ENCODE results near the gene PDE3A.

PDE3A gene

DNA sequence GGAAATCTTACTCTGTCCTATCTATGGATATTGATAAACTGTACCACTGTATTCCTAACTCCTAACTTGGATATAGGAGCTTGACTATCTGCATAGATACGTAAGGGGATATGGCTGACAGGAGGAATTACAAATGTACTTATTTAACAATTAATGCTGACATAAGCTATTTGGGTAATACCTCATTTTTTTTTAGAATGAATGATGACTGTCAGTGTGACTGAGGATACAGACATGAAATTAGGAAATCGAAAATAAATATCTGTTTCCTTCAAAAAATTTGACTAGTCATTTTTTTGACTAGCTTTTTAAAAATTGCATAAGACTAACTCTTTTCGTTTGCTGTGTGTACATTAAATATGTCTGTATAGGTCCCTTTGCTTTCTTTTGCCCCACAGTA, 74.9 kb downstream of the PDE3A start:
- DNase-seq (ENCODE audit: low spot score), result no peak
- TF ChIP-seq, protein P1, sequence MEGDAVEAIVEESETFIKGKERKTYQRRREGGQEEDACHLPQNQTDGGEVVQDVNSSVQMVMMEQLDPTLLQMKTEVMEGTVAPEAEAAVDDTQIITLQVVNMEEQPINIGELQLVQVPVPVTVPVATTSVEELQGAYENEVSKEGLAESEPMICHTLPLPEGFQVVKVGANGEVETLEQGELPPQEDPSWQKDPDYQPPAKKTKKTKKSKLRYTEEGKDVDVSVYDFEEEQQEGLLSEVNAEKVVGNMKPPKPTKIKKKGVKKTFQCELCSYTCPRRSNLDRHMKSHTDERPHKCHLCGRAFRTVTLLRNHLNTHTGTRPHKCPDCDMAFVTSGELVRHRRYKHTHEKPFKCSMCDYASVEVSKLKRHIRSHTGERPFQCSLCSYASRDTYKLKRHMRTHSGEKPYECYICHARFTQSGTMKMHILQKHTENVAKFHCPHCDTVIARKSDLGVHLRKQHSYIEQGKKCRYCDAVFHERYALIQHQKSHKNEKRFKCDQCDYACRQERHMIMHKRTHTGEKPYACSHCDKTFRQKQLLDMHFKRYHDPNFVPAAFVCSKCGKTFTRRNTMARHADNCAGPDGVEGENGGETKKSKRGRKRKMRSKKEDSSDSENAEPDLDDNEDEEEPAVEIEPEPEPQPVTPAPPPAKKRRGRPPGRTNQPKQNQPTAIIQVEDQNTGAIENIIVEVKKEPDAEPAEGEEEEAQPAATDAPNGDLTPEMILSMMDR (IDR thresholded peaks at IDR 0.05), result no peak
- H3K27ac ChIP-seq, result peak overlapping the region in 1 of 2 donors; percentile 61
- H3K4me3 ChIP-seq, result no peak overlapping the region

DNA sequence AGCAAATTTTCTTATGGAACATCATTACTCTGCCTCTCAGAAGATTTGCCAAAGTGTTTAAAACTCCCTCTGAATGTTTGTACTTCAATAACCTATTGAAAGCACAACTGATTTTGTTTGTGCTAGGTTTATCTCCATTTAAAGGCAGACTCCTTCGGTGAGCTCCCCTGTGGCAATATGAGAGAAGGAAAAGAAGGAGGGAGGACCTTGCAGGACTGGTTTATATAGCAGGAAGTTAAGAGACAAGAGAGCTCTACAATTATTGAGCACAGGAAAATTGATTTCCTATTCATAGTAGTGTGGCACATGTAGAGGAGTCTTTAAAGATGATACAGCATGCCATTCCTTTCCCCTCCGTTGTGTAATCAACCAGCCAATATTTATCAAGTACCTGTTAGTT, 75.5 kb downstream of the PDE3A start:
- Histone ChIP-seq H3K27ac (peak overlapping the region; percentile 61 to 71), H3K4me3 (no peak overlapping the region)
- no peak for DNase-seq (ENCODE audit: low spot score)
- TF ChIP-seq, protein P1 (IDR thresholded peaks at IDR 0.05), result no peak

DNA sequence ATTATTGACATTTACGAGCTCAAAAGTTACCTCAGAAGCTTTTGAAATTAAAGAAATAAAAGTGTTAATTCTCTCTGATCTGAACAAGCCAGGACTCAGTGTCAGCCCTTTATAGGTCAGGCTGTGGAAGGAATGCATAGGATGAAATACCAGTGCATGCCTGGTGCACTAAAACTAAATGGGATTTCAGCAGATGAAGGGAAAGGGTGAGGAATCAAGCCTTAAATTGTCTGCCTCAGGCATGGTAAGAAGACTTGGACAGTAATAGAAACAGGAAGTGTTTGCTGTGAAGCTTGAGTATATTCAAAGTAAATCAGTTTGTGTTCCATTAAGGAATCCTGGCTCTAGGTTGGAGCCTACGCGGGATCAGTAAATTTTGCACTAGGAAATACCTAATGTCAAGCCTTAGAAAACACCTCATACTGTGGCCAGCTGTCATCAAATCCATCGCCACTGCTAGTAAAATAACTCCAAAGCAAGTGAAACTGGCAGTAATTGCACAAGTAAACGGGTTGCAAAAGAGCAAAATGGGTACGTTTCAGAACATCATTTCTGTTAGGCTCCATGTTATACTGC, 76.3 kb downstream of the PDE3A start:
- Histone ChIP-seq H3K27ac (peak overlapping the region; percentile 61 to 71), H3K4me3 (peak overlapping the region; percentile 19)
- no peak for DNase-seq (ENCODE audit: low spot score)
- TF ChIP-seq, protein P1 (IDR thresholded peaks at IDR 0.05), result no peak

DNA sequence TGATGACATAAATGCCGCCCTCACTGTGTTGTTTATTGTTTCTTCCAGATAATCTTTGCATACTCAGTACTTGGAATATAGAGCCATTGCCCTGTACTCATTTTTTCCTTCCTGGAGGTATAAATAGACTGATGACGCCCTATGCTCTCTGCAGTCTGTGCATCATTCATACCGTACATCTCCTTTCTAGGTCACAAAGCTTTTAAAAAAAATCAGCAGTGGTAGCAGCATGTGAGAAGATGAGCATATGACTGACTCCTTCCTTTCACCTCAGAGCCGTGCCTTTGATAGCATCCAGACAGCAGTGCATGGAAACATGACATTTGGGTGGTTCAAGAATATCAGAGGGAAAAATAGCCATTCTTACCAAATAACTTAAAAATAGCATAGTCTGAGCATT, 77.3 kb downstream of the PDE3A start:
- Histone ChIP-seq H3K4me3 (no peak overlapping the region), H3K27ac (peak overlapping the region; percentile 61 to 71)
- DNase-seq (ENCODE audit: low spot score), result no peak
- TF ChIP-seq, protein P1 (IDR thresholded peaks at IDR 0.05), result no peak

DNA sequence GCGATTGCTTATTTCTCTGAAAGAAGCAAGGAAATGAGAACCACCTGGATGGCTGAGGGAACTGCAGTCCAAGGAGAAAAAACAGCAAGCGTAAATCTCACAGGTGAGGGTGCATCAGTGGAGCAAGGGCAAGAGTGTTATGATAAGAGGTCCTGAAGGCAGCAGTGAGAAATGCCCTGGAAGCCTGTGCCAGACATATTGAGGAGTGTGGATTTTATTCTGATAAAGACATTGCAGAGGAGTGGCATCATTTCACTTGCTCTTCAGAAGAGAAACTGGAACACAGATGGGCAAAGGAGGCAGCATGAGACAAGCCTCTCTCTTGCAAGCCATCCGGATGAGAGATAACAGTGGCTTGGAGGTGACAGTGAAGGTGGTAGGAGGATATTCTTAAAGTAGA, 78.5 kb downstream of the PDE3A start:
- H3K27ac ChIP-seq, result peak overlapping the region; percentile 61 to 71

DNA sequence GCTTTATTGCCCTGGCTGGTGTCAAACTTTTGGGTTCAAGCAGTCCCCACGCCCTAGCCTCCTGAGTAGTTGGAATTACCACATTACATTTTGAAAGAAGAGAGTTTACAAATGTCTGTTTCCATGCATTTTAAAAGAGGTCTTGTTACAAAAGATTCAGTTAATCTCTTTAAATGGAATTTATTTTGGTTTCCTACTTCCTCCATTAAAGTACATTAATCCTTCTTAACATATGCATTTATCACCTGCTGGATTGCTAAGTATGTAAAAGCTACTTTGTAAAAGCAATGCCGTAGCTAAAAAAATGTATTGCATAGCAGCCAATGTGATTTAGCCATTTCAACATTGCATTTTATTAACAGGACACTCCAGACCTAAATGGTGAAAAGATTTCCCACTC, 80.4 kb downstream of the PDE3A start:
- TF ChIP-seq, protein P1 (IDR thresholded peaks at IDR 0.05), result no peak
- no peak for DNase-seq (ENCODE audit: low spot score)
- no peak overlapping the region for H3K27ac ChIP-seq
- no peak overlapping the region for H3K4me3 ChIP-seq

More for the DNA sequence above, 78.5 kb downstream of the PDE3A start:
- no peak overlapping the region for H3K4me3 ChIP-seq
- no peak for DNase-seq (ENCODE audit: low spot score)
- TF ChIP-seq, protein P1 (IDR thresholded peaks at IDR 0.05), result no peak

DNA sequence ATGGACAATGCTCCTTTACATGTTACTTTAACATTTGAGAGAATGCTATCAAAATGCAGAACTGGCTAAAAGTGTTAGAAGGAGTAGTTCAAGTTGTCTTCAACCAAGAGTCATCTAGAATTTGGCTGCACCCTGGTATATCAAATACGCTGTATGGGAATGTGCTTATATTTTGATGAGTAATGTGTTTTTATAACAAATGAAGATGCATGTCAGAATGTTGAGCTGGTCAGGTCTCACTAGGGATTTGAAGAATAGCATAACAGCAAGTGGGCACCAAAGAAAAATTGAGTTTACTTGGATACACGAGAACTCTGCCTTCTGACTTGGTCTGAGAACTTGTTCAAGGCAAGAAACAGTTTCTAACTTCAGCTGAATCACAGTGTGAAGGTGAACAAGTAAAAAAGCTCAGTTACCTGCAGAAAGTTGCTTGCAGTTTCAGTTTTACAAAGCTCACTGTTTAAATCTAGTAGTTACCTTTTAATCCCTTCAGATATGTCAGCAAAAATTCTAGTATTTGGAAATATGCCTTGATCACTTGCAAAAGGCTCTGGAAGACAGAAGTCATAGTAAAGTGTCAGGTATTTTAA, 82.3 kb downstream of the PDE3A start:
- peak overlapping the region; percentile 14 to 18 for H3K27ac ChIP-seq
- TF ChIP-seq, protein P1 (IDR thresholded peaks at IDR 0.05), result no peak
- no peak overlapping the region for H3K4me3 ChIP-seq
- DNase-seq (ENCODE audit: low spot score), result no peak

Data from coronary artery (tissue), 2 donors.